Fibroblast of lung (primary cell): Measurements from ENCODE around the gene RETREG1.

Experiments used
- CTCF ChIP-seq, 2 donors: IDR thresholded peaks in 1 of 2; conservative IDR thresholded peaks in 1 of 2; 1 replicate in 1 of 2; 2 replicates in 1 of 2; pipeline ENCODE4 v1.5.1; 2011 to 2012; ENCODE audit warnings: low read length in 2 of 2, control low read depth in 1 of 2, inconsistent platforms in 1 of 2, low read depth in 1 of 2, mild to moderate bottlenecking in 1 of 2
- EZH2 ChIP-seq: IDR thresholded peaks from 2 replicates; pipeline ENCODE4 v1.5.1; 2012; ENCODE audit warnings: low read length, control low read depth, mild to moderate bottlenecking; ENCODE audit errors: missing control alignments

GRCh38 chr5:16602182-16602581 lies 14.6 kb downstream of the RETREG1 start:
- no peak for TF ChIP-seq CTCF (conservative IDR thresholded peaks at IDR 0.05 in 1 of 2, IDR thresholded peaks at IDR 0.05 in 1 of 2; ENCODE audit: low read depth in 1 of 2, low read length in 2 of 2)
- TF ChIP-seq EZH2: no peak
